Suprapubic skin (tissue), 3 donors: ENCODE measurements around the gene CNOT11.

Experiments used
- CTCF ChIP-seq, 2 donors: fragments of 200-600 bp in 1 of 2; fragments of 450-650 bp in 1 of 2; sonication (generic) in 1 of 2; IDR thresholded peaks; one replicate each; pipeline ENCODE4 v1.5.1; 2016 to 2019; ENCODE audit warnings: antibody characterized with exemption in 2 of 2, mild to moderate bottlenecking in 1 of 2, moderate library complexity in 1 of 2
- POLR2AphosphoS5 ChIP-seq, 3 donors: sonication (generic); formaldehyde crosslinking; IDR thresholded peaks; one replicate each; pipeline ENCODE4 v1.6.1; 2017; ENCODE audit warnings: antibody characterized with exemption in 3 of 3

- no peak for TF ChIP-seq CTCF (IDR thresholded peaks at IDR 0.05)
- no peak for TF ChIP-seq POLR2AphosphoS5 (IDR thresholded peaks at IDR 0.05)
These were observed 20.6 kb upstream of the CNOT11 start for GRCh38 chr2:101231937-101232730.
